ENCODE measurements around the gene CTNNA3. TPM values are rescaled to one million over a fixed set of nuclear protein-coding genes. Genes with fewer than 3 reads are reported as not detected.

The CTNNA3 gene
- total and polyA plus RNA-seq, 7 donors, result 0.85 to 66.2 (median 28.1) TPM

- H3K36me3 ChIP-seq (ENCODE audit: insufficient read depth in 1 of 2, low read depth in 1 of 2), result no peaks in the 10 kb centered on the region
- H3K27me3 ChIP-seq (ENCODE audit: insufficient read depth in 3 of 3, low read length in 2 of 3), result no peaks in the 10 kb centered on the region
- H3K4me1 ChIP-seq, result no peaks in the 10 kb centered on the region
- H3K9me3 ChIP-seq, result no peaks in the 10 kb centered on the region
- no peak overlapping the region for H3K4me3 ChIP-seq
- WGBS, 3 donors, result 73 to 82% (median 76%) methylated on average over 5 of the region's 5 CpGs
- TF ChIP-seq CTCF (IDR thresholded peaks at IDR 0.05), result no peak
- H3K27ac ChIP-seq, result no peak overlapping the region
- intact Hi-C loops (cut with DNase I), result no loop called here
- ATAC-seq, result no peak
- peak in 1 of 2 donors; percentile 31 for DNase-seq
Observed at GRCh38 chr10:66587680-66588050, 1108.3 kb downstream of the CTNNA3 start.

DNA sequence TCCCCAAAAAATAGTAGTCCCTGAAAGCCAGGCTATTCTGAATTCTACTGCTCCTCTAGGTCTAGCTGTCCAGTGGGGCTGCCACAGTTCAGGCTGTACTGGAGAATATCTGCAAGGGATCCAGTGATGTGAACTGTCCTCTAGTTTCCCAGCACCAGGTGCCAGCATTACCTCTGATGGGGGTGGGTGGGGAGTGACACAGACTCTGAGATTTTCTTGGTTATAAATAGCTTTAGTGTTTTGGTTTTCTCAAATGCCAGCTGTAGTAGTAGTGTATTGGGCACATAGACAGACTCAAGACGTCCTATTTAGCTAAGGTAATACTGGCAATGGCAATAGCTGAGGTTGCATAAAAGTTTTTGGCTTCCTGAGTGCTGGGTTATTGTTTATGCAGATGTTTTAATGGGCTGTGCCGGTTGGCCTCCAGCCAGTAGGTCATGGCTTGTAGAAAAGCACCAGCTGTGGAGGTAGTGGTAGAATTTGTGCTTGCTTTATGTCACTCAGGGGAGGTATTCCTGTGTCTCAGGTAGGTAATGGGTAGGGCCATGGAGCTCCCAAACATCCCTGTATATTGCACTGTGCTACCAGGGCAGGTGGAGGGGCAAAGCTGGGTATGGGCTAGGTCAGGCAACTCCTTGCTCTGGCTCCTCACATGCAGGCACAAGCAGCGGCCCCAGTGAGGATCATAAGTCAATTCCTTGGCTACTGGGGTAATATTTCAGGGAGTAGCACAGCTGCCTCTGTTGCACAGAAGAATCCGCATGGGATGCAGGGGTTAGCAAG is 1108.9 kb downstream of the CTNNA3 start:
- Histone ChIP-seq H3K27me3 (ENCODE audit: insufficient read depth in 3 of 3, low read length in 2 of 3) (no peaks in the 10 kb centered on the region), H3K4me1 (no peaks in the 10 kb centered on the region), H3K27ac (no peak overlapping the region), H3K9me3 (no peaks in the 10 kb centered on the region), H3K4me3 (no peak overlapping the region), H3K36me3 (ENCODE audit: insufficient read depth in 1 of 2, low read depth in 1 of 2) (no peaks in the 10 kb centered on the region)
- no peak for TF ChIP-seq CTCF (IDR thresholded peaks at IDR 0.05)
- ATAC-seq, result no peak
- 45 to 57% (median 57%) methylated on average over 4 of the region's 4 CpGs for WGBS, 3 donors
- intact Hi-C loops (cut with DNase I), result no loop called here
- no peak for DNase-seq

GRCh38 chr10:66586073-66586472 is 1109.9 kb downstream of the CTNNA3 start:
- no peaks in the 10 kb centered on the region for H3K9me3 ChIP-seq
- no peaks in the 10 kb centered on the region for H3K36me3 ChIP-seq (ENCODE audit: insufficient read depth in 1 of 2, low read depth in 1 of 2)
- H3K27me3 ChIP-seq (ENCODE audit: insufficient read depth in 3 of 3, low read length in 2 of 3), result no peaks in the 10 kb centered on the region
- no peak overlapping the region for H3K4me3 ChIP-seq
- H3K4me1 ChIP-seq, result no peaks in the 10 kb centered on the region
- ATAC-seq (no peak), DNase-seq (no peak)
- 35 to 41% (median 41%) methylated on average over 5 of the region's 5 CpGs for WGBS, 3 donors
- no peak for TF ChIP-seq CTCF (IDR thresholded peaks at IDR 0.05)
- H3K27ac ChIP-seq, result no peak overlapping the region
- intact Hi-C loops (cut with DNase I), result no loop called here

DNA sequence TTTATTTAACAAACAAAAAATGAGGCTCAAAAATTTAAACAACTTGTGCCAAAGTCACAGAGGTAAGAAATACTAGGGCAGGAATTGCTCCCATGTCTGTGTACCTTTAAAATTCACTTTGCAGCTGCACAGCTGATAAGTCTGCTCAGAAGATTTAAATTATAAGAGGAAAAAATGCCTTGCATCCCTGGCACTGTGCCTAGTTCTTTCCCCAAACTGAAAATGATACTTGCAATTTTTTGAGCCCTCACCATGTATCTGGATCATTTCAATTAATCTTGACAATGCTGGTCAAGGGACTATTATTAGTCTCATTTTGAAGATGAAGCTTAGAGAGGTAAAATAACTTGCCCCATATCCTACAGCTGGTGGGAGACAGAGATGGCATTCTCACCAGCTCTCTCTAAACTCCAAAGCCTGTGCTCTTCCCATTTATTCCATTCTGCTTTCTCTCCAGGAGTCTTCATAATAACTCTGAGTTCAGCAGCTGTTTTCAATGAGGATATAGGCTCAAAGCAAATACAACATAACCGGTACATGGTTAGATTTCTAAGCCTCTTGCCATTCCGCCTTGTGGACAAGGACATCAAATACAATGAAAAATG is 1120.6 kb downstream of the CTNNA3 start:
- WGBS, 3 donors, result 57 to 64% (median 61%) methylated on average over 2 of the region's 2 CpGs
- H3K27ac ChIP-seq, result no peak overlapping the region
- intact Hi-C loops (cut with DNase I), result no loop called here
- no peak overlapping the region for H3K4me3 ChIP-seq
- no peaks in the 10 kb centered on the region for H3K9me3 ChIP-seq
- DNase-seq (no peak), ATAC-seq (no peak)
- H3K4me1 ChIP-seq, result no peaks in the 10 kb centered on the region
- H3K36me3 ChIP-seq (ENCODE audit: insufficient read depth in 1 of 2, low read depth in 1 of 2), result no peaks in the 10 kb centered on the region
- no peak for TF ChIP-seq CTCF (IDR thresholded peaks at IDR 0.05)
- H3K27me3 ChIP-seq (ENCODE audit: insufficient read depth in 3 of 3, low read length in 2 of 3), result no peaks in the 10 kb centered on the region

All from psoas muscle (tissue), 8 donors.